ENCODE results near the gene GAST.

DNA sequence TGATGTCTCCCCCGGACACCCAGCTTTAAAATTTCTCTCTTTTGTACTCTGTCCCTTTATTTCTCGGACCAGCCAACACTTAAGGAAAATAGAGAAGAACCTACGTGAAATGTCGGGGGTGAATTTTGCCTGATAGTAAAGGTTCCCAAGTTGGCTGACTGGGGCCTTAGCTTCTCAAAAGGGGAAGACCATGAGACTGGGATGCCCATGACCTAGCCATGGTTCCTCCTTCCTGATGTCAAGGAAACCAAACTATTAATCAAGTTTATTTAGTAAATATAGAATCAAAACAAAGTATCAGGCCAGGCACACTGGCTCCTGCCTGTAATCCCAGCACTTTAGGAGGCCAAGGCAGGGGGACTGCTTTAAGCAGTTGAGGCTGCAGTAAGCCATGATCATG is 25.9 kb upstream of the GAST start:
- TF ChIP-seq POLR2A (IDR thresholded peaks at IDR 0.05; ENCODE audit: low read depth, low read length) (no peak), RFX5 (IDR thresholded peaks at IDR 0.05; ENCODE audit: low read depth, low read length) (no peak), MAZ (IDR thresholded peaks at IDR 0.05; ENCODE audit: borderline replicate concordance, low read depth, low read length) (no peak), MXI1 (IDR thresholded peaks at IDR 0.05; ENCODE audit: borderline replicate concordance, low read depth, low read length) (no peak), RAD21 (IDR thresholded peaks at IDR 0.05; ENCODE audit: low read length) (no peak), MAFK (IDR thresholded peaks at IDR 0.05; ENCODE audit: low read depth, low read length) (no peak), RCOR1 (IDR thresholded peaks at IDR 0.05; ENCODE audit: insufficient replicate concordance, low read length) (no peak), CEBPB (IDR thresholded peaks at IDR 0.05; ENCODE audit: low read depth, low read length) (no peak)
- TF ChIP-seq, protein P1, sequence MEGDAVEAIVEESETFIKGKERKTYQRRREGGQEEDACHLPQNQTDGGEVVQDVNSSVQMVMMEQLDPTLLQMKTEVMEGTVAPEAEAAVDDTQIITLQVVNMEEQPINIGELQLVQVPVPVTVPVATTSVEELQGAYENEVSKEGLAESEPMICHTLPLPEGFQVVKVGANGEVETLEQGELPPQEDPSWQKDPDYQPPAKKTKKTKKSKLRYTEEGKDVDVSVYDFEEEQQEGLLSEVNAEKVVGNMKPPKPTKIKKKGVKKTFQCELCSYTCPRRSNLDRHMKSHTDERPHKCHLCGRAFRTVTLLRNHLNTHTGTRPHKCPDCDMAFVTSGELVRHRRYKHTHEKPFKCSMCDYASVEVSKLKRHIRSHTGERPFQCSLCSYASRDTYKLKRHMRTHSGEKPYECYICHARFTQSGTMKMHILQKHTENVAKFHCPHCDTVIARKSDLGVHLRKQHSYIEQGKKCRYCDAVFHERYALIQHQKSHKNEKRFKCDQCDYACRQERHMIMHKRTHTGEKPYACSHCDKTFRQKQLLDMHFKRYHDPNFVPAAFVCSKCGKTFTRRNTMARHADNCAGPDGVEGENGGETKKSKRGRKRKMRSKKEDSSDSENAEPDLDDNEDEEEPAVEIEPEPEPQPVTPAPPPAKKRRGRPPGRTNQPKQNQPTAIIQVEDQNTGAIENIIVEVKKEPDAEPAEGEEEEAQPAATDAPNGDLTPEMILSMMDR (conservative IDR thresholded peaks at IDR 0.05; ENCODE audit: low read depth, low read length): no peak
- TF ChIP-seq, protein P2, sequence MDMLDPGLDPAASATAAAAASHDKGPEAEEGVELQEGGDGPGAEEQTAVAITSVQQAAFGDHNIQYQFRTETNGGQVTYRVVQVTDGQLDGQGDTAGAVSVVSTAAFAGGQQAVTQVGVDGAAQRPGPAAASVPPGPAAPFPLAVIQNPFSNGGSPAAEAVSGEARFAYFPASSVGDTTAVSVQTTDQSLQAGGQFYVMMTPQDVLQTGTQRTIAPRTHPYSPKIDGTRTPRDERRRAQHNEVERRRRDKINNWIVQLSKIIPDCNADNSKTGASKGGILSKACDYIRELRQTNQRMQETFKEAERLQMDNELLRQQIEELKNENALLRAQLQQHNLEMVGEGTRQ (IDR thresholded peaks at IDR 0.05; ENCODE audit: low read depth, low read length): no peak
